Liver (tissue), 9 donors: Measurements from ENCODE around the gene SRGAP3. TPM values are rescaled to one million over a fixed set of nuclear protein-coding genes. Genes with fewer than 3 reads are reported as not detected.

Source experiments
- DNase-seq: peaks from one replicate; pipeline ENCODE4 v3.0.0-alpha.2; 2017; ENCODE audit warnings: low spot score
- H3K27ac ChIP-seq, 2 donors: one replicate each; pipeline ENCODE4 v1.7.0; 2013; ENCODE audit warnings: inconsistent platforms in 2 of 2, low read length in 2 of 2, control low read depth in 1 of 2, low read depth in 1 of 2, mild to moderate bottlenecking in 1 of 2
- H3K27me3 ChIP-seq, 4 donors: one replicate each; pipeline versions ENCODE4 v1.6.1 to v1.7.0; 2013; ENCODE audit warnings: low read length in 3 of 4, inconsistent platforms in 1 of 4, mild to moderate bottlenecking in 1 of 4, moderate library complexity in 1 of 4; ENCODE audit not compliant: control insufficient read depth in 4 of 4, insufficient read depth in 4 of 4
- H3K36me3 ChIP-seq, 4 donors: one replicate each; pipeline versions ENCODE4 v1.6.1 to v1.7.0; 2013; ENCODE audit warnings: low read length in 3 of 4, mild to moderate bottlenecking in 3 of 4, low read depth in 1 of 4, moderate library complexity in 1 of 4; ENCODE audit not compliant: control insufficient read depth in 4 of 4, insufficient read depth in 3 of 4
- H3K4me1 ChIP-seq, 4 donors: one replicate each; pipeline versions ENCODE4 v1.6.1 to v1.7.0; 2013; ENCODE audit warnings: low read length in 3 of 4, mild to moderate bottlenecking in 3 of 4, moderate library complexity in 1 of 4; ENCODE audit not compliant: control insufficient read depth in 4 of 4, insufficient read depth in 4 of 4
- H3K4me3 ChIP-seq, 3 donors: one replicate each; pipeline versions ENCODE4 v1.6.1 to v1.7.0; 2013; ENCODE audit warnings: low read length in 3 of 3, control low read depth in 1 of 3, low read depth in 1 of 3, mild to moderate bottlenecking in 1 of 3
- H3K9ac ChIP-seq, 2 donors: one replicate each; pipeline ENCODE4 v1.7.0; 2013; ENCODE audit warnings: low read length in 2 of 2, mild to moderate bottlenecking in 2 of 2, moderate library complexity in 2 of 2, control low read depth in 1 of 2, low read depth in 1 of 2
- H3K9me3 ChIP-seq, 4 donors: one replicate each; pipeline versions ENCODE4 v1.6.1 to v1.7.0; 2013; ENCODE audit warnings: low read length in 3 of 4; ENCODE audit not compliant: control insufficient read depth in 4 of 4
- ATF3 ChIP-seq: IDR thresholded peaks from 2 replicates; pipeline ENCODE4 v1.6.1; 2016; ENCODE audit warnings: antibody characterized with exemption
- EGR1 ChIP-seq, 2 donors: IDR thresholded peaks; 2 replicates each; pipeline ENCODE4 v1.6.1; 2016 to 2018; ENCODE audit warnings: antibody characterized with exemption in 2 of 2, low read depth in 2 of 2
- FOXA1 ChIP-seq: IDR thresholded peaks from 2 replicates; pipeline ENCODE4 v1.6.1; 2016; ENCODE audit warnings: antibody characterized with exemption
- FOXA2 ChIP-seq: IDR thresholded peaks from 2 replicates; pipeline ENCODE4 v1.6.1; 2016; ENCODE audit warnings: antibody characterized with exemption
- HNF4A ChIP-seq, 2 donors: conservative IDR thresholded peaks; 2 replicates each; pipeline ENCODE4 v1.6.1; 2016; ENCODE audit warnings: antibody characterized with exemption in 2 of 2, mild to moderate bottlenecking in 2 of 2
- HNF4G ChIP-seq: IDR thresholded peaks from 2 replicates; pipeline ENCODE4 v1.6.1; 2016; ENCODE audit warnings: antibody characterized with exemption
- JUND ChIP-seq, 2 donors: IDR thresholded peaks; 2 replicates each; pipeline ENCODE4 v1.6.1; 2016; ENCODE audit warnings: antibody characterized with exemption in 2 of 2
- NR2F2 ChIP-seq: IDR thresholded peaks from 2 replicates; pipeline ENCODE4 v1.6.1; 2016; ENCODE audit warnings: antibody characterized with exemption
- RAD21 ChIP-seq, 2 donors: IDR thresholded peaks; 2 replicates each; pipeline ENCODE4 v1.6.1; 2016; ENCODE audit warnings: antibody characterized with exemption in 2 of 2, mild to moderate bottlenecking in 2 of 2
- RXRA ChIP-seq, 2 donors: IDR thresholded peaks; 2 replicates each; pipeline ENCODE4 v1.6.1; 2017 to 2018; ENCODE audit warnings: antibody characterized with exemption in 2 of 2, mild to moderate bottlenecking in 1 of 2
- SP1 ChIP-seq: IDR thresholded peaks from 2 replicates; pipeline ENCODE4 v1.6.1; 2018; ENCODE audit warnings: antibody characterized with exemption, mild to moderate bottlenecking
- TAF1 ChIP-seq: conservative IDR thresholded peaks from 2 replicates; pipeline ENCODE4 v1.6.1; 2016; ENCODE audit warnings: antibody characterized with exemption, mild to moderate bottlenecking
- YY1 ChIP-seq: IDR thresholded peaks from 2 replicates; pipeline ENCODE4 v1.6.1; 2016; ENCODE audit warnings: antibody characterized with exemption, mild to moderate bottlenecking
- WGBS: extraction: QIAGEN DNeasy Blood & Tissue Kit; methylation state at CpG from one replicate; pipeline ENCODE4 v1.1.7; 2013; 5-methylcytosine and 5-hydroxymethylcytosine counted together
- polyA plus RNA-seq, 2 donors: library from polyadenylated mRNA; stranded (reverse) in 1 of 2; unstranded in 1 of 2; fragments of 200-250 nt in 1 of 2; fragments of >200 nt in 1 of 2; fragmentation: Nextera tagmentation in 1 of 2; extraction: Ambion mirVana in 1 of 2; gene quantifications; one replicate each; pipeline versions ENCODE4 v1.2.1 to v1.2.3, GENCODE V29; 2013 to 2015
- total RNA-seq, 2 donors: library from RNA; depleted of rRNA; stranded (reverse); fragments of >200 nt; gene quantifications; one replicate each; pipeline ENCODE4 v1.2.3, GENCODE V29; 2014
- TF ChIP-seq, protein P1 (sequence below): IDR thresholded peaks from 2 replicates; pipeline ENCODE4 v1.6.1; 2016; ENCODE audit warnings: antibody characterized with exemption
- TF ChIP-seq, protein P2 (sequence below): fragments of 150-350 bp; IDR thresholded peaks from 2 replicates; pipeline ENCODE4 v1.5.1; 2017; ENCODE audit warnings: improper control_type of control experiment, low read depth, low read length; ENCODE audit not compliant: missing input control
- donor health status: healthy.
- donor health status: healthy.
- donor health status: healthy.
- donor health status: healthy.
- donor health status: healthy.

SRGAP3 gene
- total and polyA plus RNA-seq, 4 donors = 0.61 to 4.2 (median 1.6) TPM

DNA sequence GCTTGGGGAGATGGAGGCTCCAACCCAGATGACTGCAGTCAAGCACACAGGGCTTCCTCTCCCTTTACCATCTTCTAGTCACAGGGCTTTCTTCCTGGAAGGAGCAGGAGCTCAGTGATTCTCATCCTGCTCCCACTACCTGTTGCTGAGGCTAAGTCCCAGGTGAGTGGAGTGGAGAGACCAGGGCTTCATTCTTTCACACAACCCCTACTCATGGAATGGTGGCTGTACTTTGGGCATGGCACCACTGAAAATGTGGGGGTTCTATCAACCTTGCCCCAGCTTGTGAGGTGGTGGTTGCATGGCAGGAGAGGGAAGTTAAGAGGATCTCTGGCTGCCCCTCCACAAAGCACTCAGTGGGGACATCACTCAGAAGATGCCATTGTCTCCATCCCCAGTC lies 249.4 kb downstream of the SRGAP3 start:
- no peak overlapping the region for H3K4me3 ChIP-seq
- H3K27ac ChIP-seq = no peak overlapping the region
- TF ChIP-seq NR2F2 = no peak
- TF ChIP-seq, protein P1, sequence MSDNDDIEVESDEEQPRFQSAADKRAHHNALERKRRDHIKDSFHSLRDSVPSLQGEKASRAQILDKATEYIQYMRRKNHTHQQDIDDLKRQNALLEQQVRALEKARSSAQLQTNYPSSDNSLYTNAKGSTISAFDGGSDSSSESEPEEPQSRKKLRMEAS = no peak
- no peak for TF ChIP-seq FOXA1
- TF ChIP-seq, protein P2, sequence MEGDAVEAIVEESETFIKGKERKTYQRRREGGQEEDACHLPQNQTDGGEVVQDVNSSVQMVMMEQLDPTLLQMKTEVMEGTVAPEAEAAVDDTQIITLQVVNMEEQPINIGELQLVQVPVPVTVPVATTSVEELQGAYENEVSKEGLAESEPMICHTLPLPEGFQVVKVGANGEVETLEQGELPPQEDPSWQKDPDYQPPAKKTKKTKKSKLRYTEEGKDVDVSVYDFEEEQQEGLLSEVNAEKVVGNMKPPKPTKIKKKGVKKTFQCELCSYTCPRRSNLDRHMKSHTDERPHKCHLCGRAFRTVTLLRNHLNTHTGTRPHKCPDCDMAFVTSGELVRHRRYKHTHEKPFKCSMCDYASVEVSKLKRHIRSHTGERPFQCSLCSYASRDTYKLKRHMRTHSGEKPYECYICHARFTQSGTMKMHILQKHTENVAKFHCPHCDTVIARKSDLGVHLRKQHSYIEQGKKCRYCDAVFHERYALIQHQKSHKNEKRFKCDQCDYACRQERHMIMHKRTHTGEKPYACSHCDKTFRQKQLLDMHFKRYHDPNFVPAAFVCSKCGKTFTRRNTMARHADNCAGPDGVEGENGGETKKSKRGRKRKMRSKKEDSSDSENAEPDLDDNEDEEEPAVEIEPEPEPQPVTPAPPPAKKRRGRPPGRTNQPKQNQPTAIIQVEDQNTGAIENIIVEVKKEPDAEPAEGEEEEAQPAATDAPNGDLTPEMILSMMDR = no peak
- TF ChIP-seq RAD21 (IDR thresholded peaks at IDR 0.05) = no peak
- no peak for TF ChIP-seq RXRA (IDR thresholded peaks at IDR 0.05)
- TF ChIP-seq HNF4G = no peak
- no peak for TF ChIP-seq TAF1
- no peak for TF ChIP-seq ATF3
- TF ChIP-seq SP1 = no peak
- no peak for TF ChIP-seq EGR1 (IDR thresholded peaks at IDR 0.05; ENCODE audit: low read depth in 2 of 2)
- no peak for TF ChIP-seq YY1
- TF ChIP-seq JUND (IDR thresholded peaks at IDR 0.05) = no peak

GRCh38 chr3:8997151-8997550 lies 252.3 kb downstream of the SRGAP3 start:
- WGBS = 80% methylated on average over 3 of the region's 3 CpGs
- Histone ChIP-seq H3K27me3 (no peaks in the 10 kb centered on the region), H3K4me1 (no peaks in the 10 kb centered on the region), H3K27ac (no peak overlapping the region), H3K4me3 (no peak overlapping the region), H3K9me3 (no peaks in the 10 kb centered on the region), H3K36me3 (no peaks in the 10 kb centered on the region), H3K9ac (no peak overlapping the region)
- TF ChIP-seq FOXA2 = no peak
- TF ChIP-seq YY1 = no peak
- no peak for DNase-seq

More for the DNA sequence above, 249.4 kb downstream of the SRGAP3 start:
- no peak for DNase-seq
- H3K9ac ChIP-seq = no peak overlapping the region
- H3K4me1 ChIP-seq = no peaks in the 10 kb centered on the region
- no peaks in the 10 kb centered on the region for H3K36me3 ChIP-seq
- H3K27me3 ChIP-seq = no peaks in the 10 kb centered on the region
- H3K9me3 ChIP-seq = no peaks in the 10 kb centered on the region

DNA sequence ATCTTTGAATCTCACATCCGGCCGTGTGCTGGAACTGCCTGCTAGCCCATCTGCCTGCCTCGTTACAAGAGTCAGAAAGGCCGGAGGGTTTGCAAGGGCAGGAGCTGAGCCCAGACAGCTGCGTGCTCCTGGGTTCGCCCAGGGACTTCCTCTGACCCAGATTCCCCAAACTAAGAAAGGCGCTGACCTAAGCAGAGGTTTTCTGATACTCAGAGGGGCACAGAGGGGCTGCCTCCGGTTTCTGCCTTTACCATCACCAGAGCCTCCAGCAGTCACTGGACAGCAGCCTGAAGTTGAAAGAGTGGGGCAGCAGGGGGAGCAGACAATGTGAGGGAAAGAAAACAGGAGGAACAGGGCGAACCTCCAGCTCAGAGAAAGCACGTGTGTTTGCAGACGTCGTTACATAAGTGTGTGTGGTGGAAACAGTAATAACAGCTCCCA lies 252.7 kb downstream of the SRGAP3 start:
- Histone ChIP-seq H3K27ac (no peak overlapping the region), H3K27me3 (no peaks in the 10 kb centered on the region), H3K4me3 (no peak overlapping the region), H3K4me1 (no peaks in the 10 kb centered on the region), H3K9me3 (no peaks in the 10 kb centered on the region), H3K36me3 (no peaks in the 10 kb centered on the region), H3K9ac (no peak overlapping the region)
- DNase-seq = no peak
- WGBS = 69% methylated on average over 12 of the region's 12 CpGs
- TF ChIP-seq TAF1 (no peak), NR2F2 (peak; percentile 24), SP1 (no peak), RAD21 (IDR thresholded peaks at IDR 0.05) (no peak), FOXA2 (no peak), HNF4A (conservative IDR thresholded peaks at IDR 0.05) (no peak)
- TF ChIP-seq, protein P2 = no peak
